HG03439 (cell line): ENCODE measurements around the gene CDC73.
"Not testable (repeated sequence)": the region's sequence is repeated elsewhere in the genome, so short reads cannot be mapped to it uniquely, and the experiment has no call there.

ENCODE experiments used
- ATAC-seq: cut with Tn5 transposase; IDR thresholded peaks from one replicate; pipeline ENCODE4 v1.9.1; 2021; ENCODE audit warnings: mild to moderate bottlenecking, moderate library complexity; ENCODE audit not compliant: unreplicated experiment

The CDC73 gene

GRCh38 chr1:193113258-193113991 is 8.4 kb upstream of the CDC73 start:
- no peak for ATAC-seq

DNA sequence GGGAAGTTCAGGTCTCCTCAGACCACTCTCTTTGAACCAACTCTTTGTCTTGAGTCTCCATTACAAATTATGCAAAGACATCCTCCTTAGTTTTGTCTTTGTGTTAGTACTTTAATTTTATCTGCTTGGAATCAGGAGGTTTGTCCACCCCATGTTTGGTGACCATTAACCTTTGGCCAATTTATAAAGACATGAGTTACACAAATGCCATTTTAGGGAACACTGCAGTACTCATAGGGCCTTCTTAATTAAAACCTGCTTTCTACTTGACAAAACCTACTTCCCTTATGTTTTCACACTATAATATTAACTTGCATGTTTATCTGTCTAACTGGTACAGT is 7.9 kb upstream of the CDC73 start:
- no peak for ATAC-seq

DNA sequence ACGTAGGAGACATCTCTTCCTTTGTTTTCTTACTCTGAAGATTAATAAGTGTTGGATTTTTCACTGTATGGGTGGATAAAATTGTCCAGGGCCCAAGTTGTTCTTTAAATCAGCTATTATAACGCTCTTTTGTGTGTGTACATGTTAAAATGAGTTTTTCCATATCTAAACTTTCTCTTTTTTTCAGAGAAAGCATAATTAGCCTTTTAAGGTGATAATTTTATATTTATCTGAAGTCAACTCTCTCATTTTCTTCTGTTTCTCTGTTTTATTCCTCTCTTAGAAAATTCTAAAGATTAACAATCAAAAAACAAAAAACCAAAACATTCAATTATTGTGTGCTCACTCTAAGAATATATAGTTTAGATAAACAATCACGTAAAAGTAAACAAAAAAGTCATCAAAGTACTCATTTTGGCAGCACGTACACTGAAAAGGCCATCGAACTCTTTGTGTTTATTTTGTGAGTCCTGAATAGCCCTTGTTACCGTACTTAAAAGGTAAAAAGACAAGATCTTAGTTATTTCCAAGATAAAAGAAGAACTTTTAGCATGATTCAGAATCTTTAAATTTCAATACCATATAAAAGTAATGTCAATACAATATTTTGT is 7.2 kb upstream of the CDC73 start:
- no peak for ATAC-seq

- no peak for ATAC-seq
Observed at GRCh38 chr1:193115629-193116227, 6.1 kb upstream of the CDC73 start.

DNA sequence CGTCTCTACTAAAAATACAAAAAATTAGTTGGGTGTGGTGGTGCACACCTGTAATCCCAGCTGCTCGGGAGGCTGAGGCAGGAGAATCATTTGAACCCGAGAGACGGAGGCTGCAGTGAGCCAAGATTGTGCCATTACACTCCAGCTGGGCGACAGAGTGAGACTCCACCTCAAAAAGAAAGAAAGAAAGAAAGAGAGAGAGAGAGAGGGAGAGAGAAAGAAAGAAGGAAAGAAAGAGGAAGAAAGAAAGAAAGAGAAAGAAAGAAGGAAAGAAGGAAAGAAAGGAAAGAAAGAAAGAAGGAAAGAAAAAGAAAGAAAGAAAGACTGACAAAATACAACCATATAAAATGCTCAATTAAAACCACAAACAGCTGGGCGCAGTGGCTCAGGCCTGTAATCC is 4.7 kb upstream of the CDC73 start:
- ATAC-seq = not testable (repeated sequence)

- no peak for ATAC-seq
Observed at GRCh38 chr1:193118194-193118593, 3.6 kb upstream of the CDC73 start.

- no peak for ATAC-seq
Observed at GRCh38 chr1:193118803-193119730, 2.8 kb upstream of the CDC73 start.

DNA sequence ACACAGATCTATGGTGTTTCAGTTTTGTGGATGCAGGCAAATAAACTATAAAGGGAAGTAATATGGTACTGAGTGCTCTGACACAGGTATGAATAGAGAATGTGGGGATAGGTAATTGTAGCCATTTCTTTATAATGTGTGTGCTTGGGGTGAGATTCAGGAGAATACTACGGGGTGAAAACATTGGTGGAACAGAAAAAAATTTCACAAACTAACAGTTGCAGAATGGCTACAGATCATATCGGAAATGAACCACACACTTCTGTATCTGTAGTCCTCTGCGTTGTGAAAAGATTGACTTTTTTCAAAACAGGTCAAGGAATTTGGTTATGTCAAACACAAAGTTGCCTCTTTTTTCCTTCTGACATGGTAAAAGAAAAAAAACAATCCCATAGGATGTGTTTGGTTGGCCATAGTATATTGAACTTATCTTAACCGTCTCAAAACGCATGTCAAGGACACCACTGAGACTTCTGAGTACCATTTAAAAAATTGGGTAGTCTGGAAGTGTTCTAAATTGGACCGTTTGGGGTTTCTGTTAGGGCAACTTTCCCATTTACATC is 1.1 kb upstream of the CDC73 start:
- ATAC-seq = no peak

DNA sequence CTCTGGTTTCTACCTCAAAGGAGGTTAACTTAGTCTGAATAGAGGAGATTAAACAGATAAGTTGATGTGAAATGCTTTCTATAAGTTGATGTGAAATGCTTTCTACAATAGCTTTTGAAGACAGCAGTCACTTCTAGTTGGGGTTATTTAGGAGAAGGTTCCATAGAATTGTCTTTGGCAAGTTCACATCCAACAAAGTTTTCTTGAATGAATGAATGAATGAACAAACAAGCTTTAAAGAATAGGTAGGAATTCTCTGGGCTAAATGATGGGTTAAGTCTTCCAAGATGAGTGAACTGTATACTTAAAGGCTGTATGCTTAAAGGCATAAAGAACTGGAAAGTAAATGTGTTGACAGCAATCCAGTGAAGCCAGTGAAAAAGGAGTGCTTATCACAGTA is 1.9 kb downstream of the CDC73 start:
- ATAC-seq = no peak

- no peak for ATAC-seq
Observed at GRCh38 chr1:193125369-193125768, 3.5 kb downstream of the CDC73 start.

DNA sequence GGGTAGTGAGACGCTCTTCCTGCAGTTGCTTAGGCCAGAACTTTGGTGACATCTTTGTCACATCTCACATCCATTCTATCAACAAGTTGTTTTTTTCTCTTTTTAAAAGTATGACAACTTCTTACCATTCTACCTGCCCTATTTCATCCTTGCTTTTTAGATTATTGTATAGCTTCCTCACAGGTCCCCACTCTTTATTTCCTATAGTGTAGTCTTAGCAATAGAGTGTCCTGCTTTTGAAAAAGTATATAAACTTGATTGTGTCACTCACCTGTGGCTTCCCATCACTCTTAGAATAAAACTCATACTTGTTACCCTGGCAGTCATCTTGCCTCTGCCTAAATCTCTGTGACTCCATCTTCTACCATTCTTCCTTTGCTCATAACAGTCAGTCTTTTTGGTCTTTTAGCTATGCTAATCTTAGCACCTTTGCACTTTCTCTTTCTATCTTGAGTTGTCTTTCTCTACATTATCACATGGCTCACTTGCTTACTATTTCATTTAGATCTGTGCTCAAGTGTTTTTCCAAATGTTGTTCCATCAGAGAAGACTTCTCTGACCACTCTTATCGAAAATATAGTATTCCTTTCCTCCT is 9.5 kb downstream of the CDC73 start:
- peak; percentile 69 for ATAC-seq

- no peak for ATAC-seq
Observed at GRCh38 chr1:193140254-193140653, 18.4 kb downstream of the CDC73 start.

GRCh38 chr1:193141804-193142203 is 20.0 kb downstream of the CDC73 start:
- ATAC-seq = no peak

GRCh38 chr1:193142409-193142808 is 20.6 kb downstream of the CDC73 start:
- ATAC-seq = no peak

GRCh38 chr1:193143285-193143684 is 21.5 kb downstream of the CDC73 start:
- ATAC-seq = no peak

GRCh38 chr1:193144361-193144938 is 22.6 kb downstream of the CDC73 start:
- ATAC-seq = no peak

DNA sequence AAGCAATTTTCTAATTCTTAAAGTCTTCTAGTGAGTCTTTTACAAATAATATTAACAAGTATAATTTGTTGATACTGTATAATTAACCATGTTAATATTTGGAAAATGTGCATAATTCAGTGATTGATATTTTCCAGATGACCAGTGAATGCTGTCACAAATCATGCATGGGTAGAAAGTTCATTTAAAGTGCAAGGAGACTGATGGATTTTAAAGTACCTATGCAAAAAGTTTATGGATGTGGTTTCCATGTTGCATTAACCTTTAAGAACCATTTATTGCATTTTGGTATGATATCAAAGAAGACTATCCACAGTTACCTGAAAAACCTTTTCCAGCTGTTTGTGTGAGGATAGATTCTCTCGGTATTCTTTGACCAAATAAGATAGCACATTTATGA is 23.2 kb downstream of the CDC73 start:
- no peak for ATAC-seq

- ATAC-seq = no peak
Observed at GRCh38 chr1:193156117-193156821, 34.4 kb downstream of the CDC73 start.

GRCh38 chr1:193156822-193157142 is 35.0 kb downstream of the CDC73 start:
- no peak for ATAC-seq

DNA sequence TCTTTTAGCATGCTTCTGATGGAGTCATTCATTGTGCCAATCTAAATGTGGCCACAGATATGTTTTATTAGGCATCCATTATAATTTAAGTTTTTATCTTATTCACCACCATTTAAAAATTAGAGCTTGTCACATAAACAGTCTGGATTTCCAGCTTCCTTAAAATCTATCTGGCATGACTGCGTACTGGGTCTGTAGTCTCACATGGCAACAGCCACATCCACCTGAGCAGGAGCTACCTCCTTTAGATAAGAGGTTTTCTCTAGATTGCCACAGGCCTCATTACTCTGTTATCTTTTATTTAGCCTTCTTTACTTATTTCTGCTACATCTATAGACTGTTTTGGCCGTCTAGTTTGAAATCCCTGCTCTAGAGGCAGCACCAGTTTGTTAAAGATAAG is 35.5 kb downstream of the CDC73 start:
- no peak for ATAC-seq
